Esophagus squamous epithelium (tissue), 5 donors: ENCODE measurements around the gene BMP7. TPM values are rescaled to one million over a fixed set of nuclear protein-coding genes. Genes with fewer than 3 reads are reported as not detected.
A peak's percentile ranks its signal among the peaks of the same experiment; 100 is the strongest.

ENCODE experiments used
- DNase-seq: peaks from one replicate; lab custom pipeline; 2025; lab: John Stamatoyannopoulos, UW
- H3K27ac ChIP-seq, 4 donors: fragments of 200-600 bp; sonication (generic); one replicate each; pipeline ENCODE4 v1.5.1; 2016 to 2019; ENCODE audit warnings: mild to moderate bottlenecking in 1 of 4
- H3K27me3 ChIP-seq, 4 donors: fragments of 200-600 bp; sonication (generic); 1 replicate in 3 of 4; 2 replicates in 1 of 4; pipeline versions ENCODE4 v1.5.1 to v1.6.0; 2017 to 2021; ENCODE audit warnings: antibody characterized with exemption in 1 of 4
- H3K36me3 ChIP-seq, 3 donors: fragments of 200-600 bp; sonication (generic); one replicate each; pipeline ENCODE4 v1.5.1; 2016 to 2019
- H3K4me1 ChIP-seq, 3 donors: fragments of 200-600 bp; sonication (generic); one replicate each; pipeline ENCODE4 v1.5.1; 2017 to 2019
- H3K4me3 ChIP-seq, 4 donors: fragments of 200-600 bp; sonication (generic); 1 replicate in 3 of 4; 2 replicates in 1 of 4; pipeline ENCODE4 v1.5.1; 2016 to 2019; ENCODE audit warnings: mild to moderate bottlenecking in 2 of 4, moderate library complexity in 1 of 4
- H3K9me3 ChIP-seq, 3 donors: fragments of 200-600 bp; sonication (generic); one replicate each; pipeline ENCODE4 v1.5.1; 2016 to 2019
- CTCF ChIP-seq, 6 experiments: fragments of 450-650 bp in 4 of 6; fragments of 200-600 bp in 2 of 6; sonication (generic) in 2 of 6; IDR thresholded peaks; one replicate each; pipeline ENCODE4 v1.5.1; 2016 to 2019; ENCODE audit warnings: antibody characterized with exemption in 6 of 6, mild to moderate bottlenecking in 4 of 6, moderate library complexity in 4 of 6
- POLR2A ChIP-seq, 4 donors: fragments of 450-650 bp; IDR thresholded peaks; one replicate each; pipeline ENCODE4 v1.6.1; 2017; ENCODE audit warnings: antibody characterized with exemption in 4 of 4, mild to moderate bottlenecking in 4 of 4, moderate library complexity in 3 of 4
- WGBS, 2 donors: methylation state at CpG; one replicate each; pipeline ENCODE4 v1.1.5; 2018; 5-methylcytosine and 5-hydroxymethylcytosine counted together
- intact Hi-C: fragments of 100-400 bp; cut with DNase I; formaldehyde crosslinking; loops from one replicate; pipeline ENCODE4 v1.15.0; 2022
- total RNA-seq, 4 donors: library from RNA; depleted of rRNA; stranded (reverse); fragments of >200 nt; gene quantifications; one replicate each; pipeline ENCODE4 v1.1.0, GENCODE V29; 2016
- donor health status: DM: yes; HTN: yes; CAD: no.

The BMP7 gene
- total RNA-seq, 4 donors from 2014 or later, result 21.8 to 59.8 (median 35.1) TPM

- no peaks in the 10 kb centered on the region for H3K9me3 ChIP-seq
- H3K4me3 ChIP-seq, result peak overlapping the region in 1 of 4 donors; percentile 21
- H3K27me3 ChIP-seq, result peaks cover 0 to 85% (median 2%) of the 10 kb centered on the region in 4 donors
- DNase-seq, result no peak
- peaks cover 18 to 82% (median 31%) of the 10 kb centered on the region in 3 donors for H3K4me1 ChIP-seq
- H3K36me3 ChIP-seq, result no peaks in the 10 kb centered on the region
- H3K27ac ChIP-seq, result peak overlapping the region; percentile 29 to 79 (median 55)
- intact Hi-C loops, result no loop called here
- 8 to 9% methylated on average over 21 of the region's 21 CpGs for WGBS, 2 donors
- TF ChIP-seq POLR2A (IDR thresholded peaks at IDR 0.05) (no peak), CTCF (IDR thresholded peaks at IDR 0.05) (no peak)
Observed at GRCh38 chr20:57259121-57259937, 7.1 kb downstream of the BMP7 start.

GRCh38 chr20:57257701-57258453 lies 8.6 kb downstream of the BMP7 start:
- 21 to 46% methylated on average over 8 to 9 of the region's 9 CpGs for WGBS, 2 donors
- Histone ChIP-seq H3K4me1 (peaks cover 13 to 67% (median 31%) of the 10 kb centered on the region in 3 donors), H3K4me3 (no peak overlapping the region), H3K27ac (peak overlapping the region in 2 of 4 donors; percentile 14 to 19), H3K9me3 (no peaks in the 10 kb centered on the region), H3K27me3 (peaks cover 0 to 74% (median 2%) of the 10 kb centered on the region in 4 donors), H3K36me3 (no peaks in the 10 kb centered on the region)
- DNase-seq, result no peak
- TF ChIP-seq CTCF (IDR thresholded peaks at IDR 0.05) (no peak), POLR2A (IDR thresholded peaks at IDR 0.05) (no peak)
- intact Hi-C loops, result no loop called here

GRCh38 chr20:57256908-57257307 lies 9.5 kb downstream of the BMP7 start:
- intact Hi-C loops, result no loop called here
- Histone ChIP-seq H3K4me3 (no peak overlapping the region), H3K27ac (no peak overlapping the region), H3K27me3 (peaks cover 0 to 64% (median 2%) of the 10 kb centered on the region in 4 donors), H3K36me3 (no peaks in the 10 kb centered on the region), H3K4me1 (peaks cover 13 to 58% (median 25%) of the 10 kb centered on the region in 3 donors), H3K9me3 (no peaks in the 10 kb centered on the region)
- TF ChIP-seq CTCF (IDR thresholded peaks at IDR 0.05) (no peak), POLR2A (IDR thresholded peaks at IDR 0.05) (no peak)
- WGBS, 2 donors, result 70 to 79% methylated on average over 6 of the region's 6 CpGs
- no peak for DNase-seq

GRCh38 chr20:57256205-57256604 lies 10.2 kb downstream of the BMP7 start:
- Histone ChIP-seq H3K9me3 (no peaks in the 10 kb centered on the region), H3K27ac (no peak overlapping the region), H3K4me1 (peaks cover 9 to 58% (median 21%) of the 10 kb centered on the region in 3 donors), H3K27me3 (peaks cover 0 to 57% (median 2%) of the 10 kb centered on the region in 4 donors), H3K4me3 (no peak overlapping the region), H3K36me3 (no peaks in the 10 kb centered on the region)
- intact Hi-C loops, result no loop called here
- no peak for TF ChIP-seq POLR2A (IDR thresholded peaks at IDR 0.05)
- TF ChIP-seq CTCF (IDR thresholded peaks at IDR 0.05), result no peak
- WGBS, 2 donors, result 79 to 83% methylated on average over 3 of the region's 3 CpGs
- no peak for DNase-seq

GRCh38 chr20:57255183-57255582 lies 11.3 kb downstream of the BMP7 start:
- H3K4me3 ChIP-seq, result no peak overlapping the region
- TF ChIP-seq POLR2A (IDR thresholded peaks at IDR 0.05) (no peak), CTCF (IDR thresholded peaks at IDR 0.05) (no peak)
- H3K9me3 ChIP-seq, result no peaks in the 10 kb centered on the region
- 80% methylated on average over 1 of the region's 1 CpG for WGBS, 2 donors
- no peak overlapping the region for H3K27ac ChIP-seq
- intact Hi-C loops, result no loop called here
- peaks cover 0 to 52% (median 0%) of the 10 kb centered on the region in 4 donors for H3K27me3 ChIP-seq
- no peaks in the 10 kb centered on the region for H3K36me3 ChIP-seq
- no peak for DNase-seq
- H3K4me1 ChIP-seq, result peaks cover 3 to 56% (median 12%) of the 10 kb centered on the region in 3 donors
